NCI-H2171 treated with DMSO at 0.1 percent for 48 hours (cell line): ENCODE measurements around the gene IGFN1.
"Not testable (repeated sequence)": the region's sequence is repeated elsewhere in the genome, so short reads cannot be mapped to it uniquely, and the experiment has no call there.

Experiments
- DNase-seq: peaks from one replicate; lab custom pipeline; 2025; lab: John Stamatoyannopoulos, UW

IGFN1 gene

DNA sequence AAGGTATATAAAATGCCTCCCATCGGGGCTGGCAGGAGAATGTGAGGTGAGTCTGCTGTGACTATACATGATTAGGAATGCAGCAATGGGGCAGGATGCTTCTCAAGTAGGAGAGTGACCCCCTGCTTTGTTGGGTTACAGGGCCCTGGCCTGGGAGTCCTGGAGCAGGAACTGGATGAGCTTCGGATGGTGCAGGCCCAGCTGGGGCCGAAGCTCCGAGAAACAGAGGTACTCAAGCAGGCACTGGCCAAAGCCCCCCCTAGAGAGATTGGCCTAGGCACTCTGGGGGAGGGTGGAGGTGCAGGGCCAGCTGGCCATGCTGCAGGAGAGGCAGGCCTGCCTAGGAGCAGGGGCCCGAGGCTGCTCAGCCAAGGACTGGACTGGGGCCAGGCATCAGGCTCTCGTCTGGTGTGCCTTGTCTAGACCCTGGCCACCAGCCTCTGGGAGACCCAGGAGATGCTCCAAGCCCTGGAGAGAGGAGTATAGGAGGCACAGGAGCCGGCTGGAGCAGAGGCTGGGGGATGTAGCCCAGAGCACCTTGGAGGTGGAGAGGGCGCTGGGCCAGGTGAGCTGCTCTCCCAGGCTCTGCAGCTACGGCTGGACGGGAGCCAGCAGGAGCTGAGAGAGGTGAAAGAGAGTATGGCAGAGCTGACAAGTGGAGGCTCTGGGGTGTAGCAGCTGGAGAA is 59.8 kb downstream of the IGFN1 start:
- peak; percentile 6 for DNase-seq

DNA sequence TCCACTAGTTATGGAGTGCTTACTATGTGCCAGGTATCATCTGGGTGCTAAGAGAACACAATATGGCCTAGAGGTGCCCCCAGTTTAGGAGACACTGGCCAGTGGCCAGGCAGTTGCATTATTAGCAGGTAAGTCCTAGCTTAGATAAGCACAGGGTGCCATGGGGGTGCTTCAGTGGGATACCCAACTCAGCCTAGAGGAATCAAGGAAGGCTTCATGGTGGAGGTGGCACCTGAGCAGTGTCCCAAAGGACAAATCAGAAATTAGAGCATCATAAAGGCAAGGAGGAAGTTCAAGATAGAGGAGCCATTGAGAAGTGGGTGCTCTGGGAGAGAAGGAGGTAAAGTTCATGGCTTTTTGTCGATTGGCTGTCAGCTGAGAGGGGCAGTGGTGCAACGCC is 60.8 kb downstream of the IGFN1 start:
- no peak for DNase-seq

DNA sequence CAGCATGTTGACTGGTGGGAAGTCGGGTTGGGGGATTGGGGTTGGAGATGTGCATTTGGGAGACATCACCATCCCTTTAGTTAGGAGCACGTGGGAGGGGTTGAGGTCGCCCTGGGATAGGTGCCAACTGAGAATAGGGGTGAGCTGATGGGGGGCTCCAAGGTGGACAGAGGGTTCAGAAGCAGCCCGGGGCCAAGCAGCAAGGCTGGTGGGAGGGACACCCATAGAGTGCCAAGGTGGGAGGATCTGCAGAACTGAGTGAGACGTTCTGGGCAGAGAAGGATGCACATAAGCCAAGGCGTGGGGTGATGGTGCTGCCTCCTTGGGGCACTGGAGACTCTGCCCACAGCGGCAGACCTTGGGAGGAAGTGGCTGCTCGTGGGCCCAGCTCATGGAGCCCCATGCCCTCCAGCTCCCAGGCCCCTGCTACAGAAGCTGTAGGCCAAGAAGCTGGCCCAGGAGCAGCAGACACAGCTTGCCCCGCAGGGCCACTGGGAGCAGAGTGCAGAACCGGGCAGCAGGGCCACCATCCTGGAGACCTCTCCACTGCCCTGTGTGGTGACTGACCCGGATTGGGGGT is 61.3 kb downstream of the IGFN1 start:
- no peak for DNase-seq

DNA sequence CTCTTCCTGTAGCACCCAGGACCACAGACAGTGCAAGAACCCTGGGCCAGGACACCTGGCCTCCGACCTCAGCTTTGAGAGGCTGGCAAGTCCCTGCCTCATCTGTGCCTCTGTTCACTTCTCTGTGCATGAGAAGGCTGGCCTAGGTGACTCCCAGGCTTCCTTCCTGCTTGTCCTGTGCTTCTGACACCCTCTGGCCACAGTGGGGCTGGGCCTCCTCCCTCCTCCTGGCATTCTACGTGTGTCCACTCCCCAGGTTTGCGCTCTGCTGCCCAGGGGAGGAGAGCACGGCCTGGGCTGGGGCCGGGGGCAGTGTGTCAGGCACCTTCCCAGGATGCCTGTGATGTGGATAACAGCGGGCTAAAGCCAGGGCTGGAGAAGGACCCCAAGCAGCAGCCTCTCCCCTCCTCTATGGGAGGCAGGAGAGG is 62.3 kb downstream of the IGFN1 start:
- no peak for DNase-seq

DNA sequence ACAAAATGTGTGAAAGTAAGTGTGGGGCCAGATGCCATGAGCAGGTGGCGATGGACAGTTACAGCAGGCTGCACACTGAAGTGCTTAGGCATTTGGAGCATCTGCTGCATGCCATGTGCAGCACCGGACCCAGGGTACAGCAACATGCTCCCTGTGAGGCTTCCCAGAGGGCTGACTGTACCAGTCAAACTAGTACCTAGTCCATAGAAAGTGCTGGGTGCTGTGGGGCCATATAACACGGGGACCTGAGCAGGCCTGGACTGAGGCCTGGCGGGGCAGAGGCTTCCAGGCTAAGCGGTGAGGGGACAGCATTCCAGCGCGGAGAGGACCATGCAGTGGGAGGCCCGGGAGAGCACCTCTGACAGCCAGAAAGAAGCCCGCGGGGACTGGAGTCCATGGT is 62.8 kb downstream of the IGFN1 start:
- DNase-seq, result peak; percentile 71

DNA sequence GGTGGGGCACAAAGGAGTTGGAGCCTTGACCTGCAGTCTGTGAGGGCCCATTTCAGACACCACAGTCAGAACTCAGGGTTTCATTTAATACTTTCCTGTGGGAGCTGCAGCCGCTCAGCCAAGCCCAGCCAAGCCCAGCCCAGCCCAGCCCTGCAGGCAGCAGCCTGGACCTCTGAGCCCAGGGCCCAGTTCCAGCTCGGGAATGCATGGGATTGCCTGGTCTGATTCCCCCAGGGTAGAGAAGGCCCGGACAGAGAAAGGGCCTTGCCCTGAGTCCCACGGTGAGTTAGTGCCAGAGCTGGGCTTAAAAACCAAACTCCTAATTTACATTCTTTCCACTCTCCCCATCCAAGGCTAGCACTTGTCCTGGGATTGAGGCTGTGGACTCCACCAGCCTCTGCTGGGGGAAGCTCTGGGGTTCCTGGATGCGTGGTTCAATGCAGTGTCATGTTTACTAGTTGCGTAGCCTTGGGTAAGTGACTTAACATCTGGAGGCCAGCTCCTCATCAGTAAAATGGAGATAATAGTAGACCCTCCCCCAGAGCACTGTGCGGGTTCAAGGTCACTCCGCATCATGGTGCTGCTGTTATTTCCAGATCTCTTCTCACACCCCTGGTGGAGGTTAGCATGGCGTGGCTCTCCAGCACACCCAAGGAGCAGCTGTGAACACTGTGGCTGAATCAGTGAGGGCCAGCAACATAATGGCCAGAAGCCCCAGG is 63.4 kb downstream of the IGFN1 start:
- DNase-seq, result no peak

DNA sequence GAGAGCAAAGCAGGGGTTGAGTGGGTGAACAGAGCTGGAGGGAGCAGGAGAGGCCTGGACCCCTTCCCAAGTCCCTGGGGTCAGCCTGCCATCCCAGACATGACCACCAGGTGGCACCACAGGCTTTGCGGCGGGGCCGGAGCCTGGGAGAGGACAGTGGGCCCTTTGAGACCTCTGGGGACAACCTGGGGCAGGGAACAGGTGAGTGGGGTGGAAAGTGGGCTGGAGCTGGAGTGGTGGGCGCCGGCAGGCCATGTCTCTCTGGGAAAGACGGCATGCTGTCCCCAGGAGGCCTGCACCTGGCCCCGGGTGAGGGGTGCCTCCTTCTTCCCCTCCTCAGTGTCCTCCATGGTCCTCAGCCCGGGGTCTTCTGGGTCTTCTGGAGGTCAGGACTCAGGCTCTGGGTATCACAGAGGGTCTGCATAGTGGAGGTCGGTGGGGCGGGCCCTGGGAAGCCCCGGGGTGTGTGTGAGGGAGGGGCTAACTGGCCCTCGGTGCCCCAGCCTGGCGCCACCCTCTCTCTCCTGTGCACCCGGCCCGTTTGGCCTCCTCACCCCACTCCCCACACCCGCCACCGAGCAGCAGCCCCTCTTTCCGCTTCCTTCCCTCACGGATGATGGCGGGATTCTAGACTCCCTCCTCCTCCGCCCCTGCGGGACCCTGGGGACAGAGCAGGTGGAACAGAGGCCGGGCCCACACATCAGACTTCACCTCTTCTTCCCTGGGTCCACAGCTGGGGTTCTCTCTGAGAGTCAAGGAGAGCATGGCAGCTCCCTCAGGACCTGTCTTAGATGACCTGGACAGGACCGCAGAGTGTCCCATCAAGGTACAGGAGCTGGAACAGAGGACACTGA is 64.2 kb downstream of the IGFN1 start:
- peak; percentile 28 for DNase-seq

DNA sequence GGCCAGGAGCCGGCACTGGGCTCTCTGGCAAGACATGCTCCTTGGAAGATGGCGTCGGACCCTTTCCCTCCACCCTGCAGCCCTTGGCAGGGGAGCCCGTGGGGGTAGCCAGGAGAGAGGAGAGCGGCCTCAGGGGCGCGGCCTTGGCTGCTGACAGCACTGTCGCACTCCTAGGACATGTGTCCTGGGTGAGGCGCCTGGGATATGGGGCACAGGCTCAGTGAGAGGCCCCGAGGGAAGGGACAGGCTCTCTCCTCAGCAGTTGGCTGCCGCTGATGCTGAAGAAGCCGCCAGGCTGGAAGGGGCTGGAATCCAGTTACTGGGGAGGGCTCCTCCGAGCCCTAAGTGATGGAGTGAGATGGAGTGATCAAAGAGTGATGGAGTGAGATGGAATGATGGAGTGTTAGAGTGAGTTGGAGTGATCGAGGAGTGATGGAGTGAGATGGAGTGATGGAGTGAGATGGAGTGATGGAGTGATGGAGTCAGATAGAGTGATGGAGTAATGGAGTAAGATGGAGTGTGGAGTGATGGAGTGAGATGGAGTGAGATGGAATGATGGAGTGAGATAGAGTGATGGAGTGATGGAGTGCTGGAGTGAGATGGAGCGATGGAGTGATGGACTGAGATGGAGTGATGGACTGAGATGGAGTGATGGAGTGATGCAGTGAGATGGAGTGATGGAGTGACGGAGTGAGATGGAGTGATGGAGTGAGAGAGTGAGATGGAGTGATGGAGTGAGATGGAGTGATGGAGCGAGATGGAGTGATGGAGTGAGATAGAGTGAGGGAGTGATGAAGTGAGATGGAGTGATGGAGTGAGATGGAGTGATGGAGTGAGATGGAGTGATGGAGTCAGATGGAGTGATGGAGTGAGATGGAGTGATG is 65.1 kb downstream of the IGFN1 start:
- no peak for DNase-seq

DNA sequence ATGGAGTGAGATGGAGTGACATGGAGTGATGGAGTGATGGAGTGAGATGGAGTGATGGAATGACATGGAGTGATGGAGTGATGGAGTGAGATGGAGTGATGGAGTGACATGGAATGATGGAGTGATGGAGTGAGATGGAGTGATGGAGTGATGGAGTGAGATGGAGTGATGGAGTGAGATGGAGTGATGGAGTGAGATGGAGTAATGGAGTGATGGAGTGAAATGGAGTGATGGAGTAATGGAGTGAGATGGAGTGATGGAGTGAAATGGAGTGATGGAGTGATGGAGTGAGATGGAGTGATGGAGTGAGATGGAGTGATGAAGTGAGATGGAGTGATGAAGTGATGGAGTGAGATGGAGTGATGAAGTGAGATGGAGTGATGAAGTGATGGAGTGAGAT is 67.5 kb downstream of the IGFN1 start:
- DNase-seq, result not testable (repeated sequence)

DNA sequence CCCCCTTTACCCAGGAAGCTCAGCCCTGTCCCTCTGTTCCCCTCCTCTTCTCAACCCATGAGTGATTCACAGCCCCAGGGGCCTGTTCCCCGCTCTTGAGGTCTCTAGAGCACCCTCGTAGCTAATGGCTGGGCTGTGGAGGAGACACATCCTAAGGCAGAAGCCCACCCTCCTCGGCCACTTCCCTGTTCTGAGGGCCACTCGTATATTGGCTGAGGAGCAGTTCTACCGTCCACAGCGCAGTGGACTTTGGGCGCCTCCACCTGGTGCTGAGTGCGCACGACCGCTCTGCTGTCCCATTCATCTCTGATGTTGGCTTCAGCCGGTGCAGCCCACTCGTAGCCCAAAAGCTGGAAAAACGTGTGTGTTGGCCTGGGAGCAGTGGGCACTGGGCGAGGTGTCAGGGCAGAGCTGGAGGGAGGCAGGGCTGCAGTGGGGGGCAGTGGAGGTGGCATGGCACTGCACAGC is 68.2 kb downstream of the IGFN1 start:
- DNase-seq, result no peak

DNA sequence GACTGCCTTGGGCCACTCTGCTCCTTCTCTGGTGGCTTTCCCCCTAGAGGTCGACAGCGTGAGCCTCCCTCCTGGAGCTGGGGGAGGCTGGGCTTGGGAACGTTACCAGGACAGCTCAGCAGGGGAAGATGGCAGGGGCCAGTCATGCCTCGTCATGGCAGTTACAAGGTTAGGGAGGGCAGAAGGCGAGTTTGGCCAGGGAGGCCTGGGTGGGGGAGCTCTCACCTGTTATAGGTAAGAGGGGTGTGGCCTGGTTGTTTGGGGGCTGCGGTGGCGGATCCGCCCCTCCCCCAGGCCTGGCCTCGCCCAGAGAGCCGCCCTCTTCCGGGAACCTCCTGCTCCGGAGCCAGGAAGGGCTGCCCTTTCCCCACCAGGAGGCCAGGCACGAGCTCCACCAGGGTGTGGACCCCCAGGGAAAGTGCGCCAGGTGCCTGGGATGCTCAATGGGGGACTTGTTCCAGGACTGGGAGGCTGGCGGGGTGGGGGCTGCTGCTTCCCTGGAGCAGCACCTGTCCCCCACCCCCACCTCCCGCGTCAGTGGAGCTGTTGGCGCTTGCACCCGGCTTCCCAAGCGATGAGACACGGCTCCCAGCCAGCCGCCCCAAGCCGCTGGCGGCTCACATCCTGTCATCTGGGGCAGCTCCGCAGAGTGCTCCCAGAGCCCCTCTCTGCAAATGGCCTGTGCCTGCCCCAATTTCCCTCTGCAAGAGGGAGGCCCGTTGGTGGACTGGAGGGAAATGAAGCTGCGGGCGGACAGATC is 69.0 kb downstream of the IGFN1 start:
- DNase-seq, result no peak

DNA sequence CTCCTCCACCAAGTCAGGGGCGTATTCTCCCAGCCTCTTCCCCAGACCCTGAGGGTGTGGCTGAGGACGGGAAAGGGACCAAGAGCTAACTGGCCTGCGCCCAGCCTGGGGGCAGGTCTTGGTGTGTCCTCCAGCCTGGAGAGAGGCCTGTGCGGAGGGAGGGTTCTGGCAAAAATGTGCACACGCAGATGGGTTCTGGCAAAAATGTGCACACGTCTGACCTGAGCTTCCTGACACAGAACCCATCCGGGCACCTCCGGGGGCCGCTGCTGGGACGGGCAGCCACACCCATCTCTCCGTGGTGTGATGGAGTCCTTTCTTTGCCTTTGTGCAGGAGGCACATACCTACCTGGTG is 69.6 kb downstream of the IGFN1 start:
- DNase-seq, result no peak

DNA sequence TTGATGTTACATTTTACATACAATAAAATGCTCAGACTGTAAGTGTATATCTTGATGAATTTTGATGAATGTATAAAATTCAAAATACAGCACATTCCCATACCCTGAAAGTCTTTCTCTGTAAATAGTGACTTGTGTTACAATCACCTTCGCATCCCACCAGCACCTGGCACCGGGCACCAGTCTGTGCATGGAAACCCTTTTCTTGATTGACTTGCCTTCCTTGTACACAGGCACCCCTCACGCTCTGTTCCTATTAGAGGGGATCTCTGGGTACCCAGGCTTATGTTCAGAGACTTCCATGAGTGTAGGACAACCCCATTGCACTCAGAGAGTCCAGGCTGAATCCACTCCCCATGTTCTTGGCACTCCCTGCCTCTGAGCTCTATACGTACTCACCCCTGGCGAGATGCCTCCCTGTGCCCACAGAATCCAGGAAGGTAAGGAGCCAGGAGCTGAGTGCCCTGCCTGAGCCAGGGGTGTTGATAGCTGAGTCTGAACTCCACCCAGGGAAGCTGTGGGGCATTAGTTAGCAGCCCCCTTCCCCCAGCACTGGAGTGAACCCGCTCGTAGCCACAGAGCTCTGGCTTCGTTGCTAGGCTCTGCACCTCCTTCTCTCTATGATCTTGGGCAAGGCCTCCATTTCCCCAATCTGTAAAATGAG is 70.2 kb downstream of the IGFN1 start:
- DNase-seq, result no peak

DNA sequence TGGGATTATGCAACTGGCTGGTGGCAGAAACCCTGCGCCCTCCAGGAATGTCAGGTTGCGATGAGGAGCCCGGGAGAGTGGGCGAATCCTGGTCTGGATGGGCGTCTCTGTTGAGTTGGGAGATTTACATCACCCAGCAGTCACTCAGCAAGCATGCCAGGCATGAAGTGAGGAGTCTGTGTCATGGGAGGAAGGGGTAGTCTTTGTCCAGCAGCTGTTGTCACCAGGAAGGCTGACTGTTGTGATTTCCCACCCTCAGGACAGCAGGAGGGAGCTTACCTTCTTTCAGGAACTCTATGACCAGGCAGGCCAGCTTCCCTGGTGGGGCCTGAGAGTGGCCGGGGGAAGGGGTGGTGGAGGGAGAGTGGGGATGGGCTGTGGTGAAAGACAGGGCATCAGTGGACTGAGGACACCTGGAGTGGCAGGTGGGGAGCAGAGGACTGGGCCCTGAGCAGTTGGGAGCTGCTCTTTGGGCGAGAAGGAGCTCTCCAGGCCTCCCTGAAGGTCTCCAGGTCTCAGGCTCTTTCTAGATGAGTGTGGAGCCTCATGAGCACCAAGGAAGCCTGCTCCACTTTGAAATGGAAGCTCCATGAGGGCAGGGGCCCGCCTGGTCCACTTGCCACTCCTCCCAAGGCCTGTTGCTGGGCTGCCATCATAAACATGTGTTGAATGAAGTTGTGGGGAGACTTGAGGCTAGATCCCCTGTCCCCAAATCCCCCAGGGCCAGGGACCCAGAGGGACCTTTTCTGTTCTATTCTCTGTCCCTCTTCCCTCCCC is 71.3 kb downstream of the IGFN1 start:
- no peak for DNase-seq

DNA sequence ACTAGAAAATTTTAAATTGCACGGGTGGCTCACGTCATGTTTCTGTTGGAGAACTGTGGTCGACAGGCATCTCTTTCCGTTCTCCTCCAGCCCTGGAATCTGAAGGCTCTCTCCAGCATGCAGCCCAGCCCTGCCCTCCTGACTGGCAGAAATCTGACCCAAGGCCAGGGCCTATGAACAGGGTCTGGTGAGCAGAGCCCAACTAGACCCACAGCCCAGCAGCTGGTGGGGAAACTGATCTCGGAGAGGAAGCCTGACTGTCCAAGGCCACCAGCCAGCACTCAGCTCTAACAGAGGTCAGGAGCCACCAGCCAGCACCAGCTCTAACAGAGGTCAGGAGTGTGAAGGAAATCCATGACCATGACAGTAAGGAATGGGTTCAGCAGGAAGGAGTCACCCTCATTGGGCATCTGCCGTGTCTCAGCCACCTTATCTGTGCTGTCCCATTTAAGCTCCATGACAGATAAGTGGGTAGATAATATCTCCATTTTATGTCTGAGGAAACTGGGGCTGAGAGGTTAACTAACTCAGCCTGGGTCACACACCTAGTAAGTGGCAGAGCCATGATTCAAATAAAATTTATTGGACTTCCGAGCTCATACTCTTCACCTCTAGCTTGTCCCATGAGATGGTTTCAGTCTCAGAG is 72.5 kb downstream of the IGFN1 start:
- no peak for DNase-seq

DNA sequence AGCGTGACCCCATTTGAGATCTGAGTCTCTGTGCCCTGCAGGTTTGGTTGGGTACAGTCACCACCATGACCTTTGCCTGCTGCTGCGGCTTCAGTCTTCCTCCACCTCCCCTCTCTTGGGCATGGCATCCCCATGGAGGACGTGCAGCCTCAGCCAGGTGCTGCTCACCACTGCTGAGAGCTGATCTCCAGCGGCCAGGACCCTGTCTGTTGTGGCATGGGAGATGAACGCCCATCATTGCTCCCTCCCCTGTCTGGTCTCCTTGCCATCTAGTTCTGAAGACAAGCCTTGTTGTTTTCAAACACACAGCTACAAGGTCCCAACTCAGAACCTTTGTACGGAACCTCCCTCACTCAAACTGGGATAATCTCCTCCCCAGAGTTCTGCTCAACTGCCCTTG is 73.4 kb downstream of the IGFN1 start:
- DNase-seq, result no peak

DNA sequence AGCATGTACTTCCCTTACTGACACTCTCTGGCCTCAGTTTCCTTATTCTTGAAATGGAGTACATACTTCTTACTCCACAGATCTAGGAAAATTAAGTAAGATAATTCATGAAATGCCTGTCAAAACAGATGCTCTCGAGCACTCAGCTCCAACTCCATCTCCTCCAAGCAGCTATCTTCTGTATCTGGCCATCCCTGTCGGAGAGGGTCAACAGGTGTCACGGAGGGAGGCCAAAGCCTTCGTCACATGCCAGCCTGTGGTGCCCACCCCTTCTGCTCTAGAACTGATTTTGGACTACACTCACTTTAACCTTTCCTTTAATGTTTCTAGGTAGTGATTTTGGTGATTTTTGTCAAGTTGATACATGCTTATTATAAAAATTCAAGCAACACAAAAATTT is 73.9 kb downstream of the IGFN1 start:
- no peak for DNase-seq

DNA sequence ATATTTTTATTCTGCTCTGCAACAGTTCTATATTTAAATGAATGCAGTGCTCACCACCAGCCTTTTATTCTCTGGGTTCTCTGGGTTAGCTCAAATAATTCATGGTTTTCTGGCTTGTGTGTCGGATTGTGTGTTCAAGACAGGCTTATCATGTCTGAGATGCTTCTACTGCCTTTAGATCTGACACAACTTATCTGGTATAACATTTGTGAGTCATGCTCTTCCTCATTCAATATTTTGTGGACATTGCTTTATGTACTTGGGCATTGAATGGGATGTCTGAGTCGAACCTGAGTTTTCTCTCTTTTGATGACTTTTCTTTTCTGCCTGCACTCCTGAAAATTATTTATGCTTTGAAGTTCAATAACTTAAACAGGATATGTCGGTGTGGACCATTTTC is 75.1 kb downstream of the IGFN1 start:
- DNase-seq, result no peak

DNA sequence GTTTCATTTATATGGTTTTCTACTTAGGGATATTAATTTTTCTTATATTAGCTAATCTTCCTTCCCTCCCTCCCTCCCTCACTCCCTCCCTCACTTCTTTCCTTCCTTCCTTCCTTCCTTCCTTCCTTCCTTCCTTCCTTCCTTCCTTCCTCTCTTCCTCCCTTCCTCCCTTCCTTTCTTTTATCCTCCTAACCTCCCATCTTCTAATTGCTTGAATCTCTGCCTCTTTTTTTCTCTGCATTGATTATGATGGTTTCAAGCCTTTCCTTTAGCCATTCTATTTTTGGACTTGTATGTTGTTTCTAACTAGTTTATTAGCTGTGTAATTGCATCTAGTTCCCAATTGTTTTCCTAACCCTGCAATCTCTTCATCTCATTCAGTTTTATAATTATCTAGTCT is 75.7 kb downstream of the IGFN1 start:
- no peak for DNase-seq
